ENCODE data around the gene SPATA31D3.
"Not testable (repeated sequence)": the region's sequence is repeated elsewhere in the genome, so short reads cannot be mapped to it uniquely, and the experiment has no call there.

The SPATA31D3 gene

GRCh38 chr9:81943393-81943792, at the start of gene SPATA31D3:
SPATA31D3 (plus strand) TSS chr9:81943500; CDS start chr9:81943586, 86 bp downstream.
- not testable (repeated sequence) for ATAC-seq, H3K27me3 Mint-ChIP-seq, H3K9me3 Mint-ChIP-seq, H3K27ac Mint-ChIP-seq, DNase-seq, H3K4me1 Mint-ChIP-seq, H3K4me3 Mint-ChIP-seq

- no peak for ATAC-seq
- Mint-ChIP-seq H3K4me3 (no peak overlapping the region), H3K4me1 (no peaks in the 10 kb centered on the region), H3K27me3 (no peaks in the 10 kb centered on the region), H3K27ac (no peak overlapping the region), H3K9me3 (peaks cover 0 to 12% of the 10 kb centered on the region in 2 donors)
- no peak for DNase-seq
Measured at GRCh38 chr9:81893929-81894328, 49.4 kb upstream of the SPATA31D3 start.

DNA sequence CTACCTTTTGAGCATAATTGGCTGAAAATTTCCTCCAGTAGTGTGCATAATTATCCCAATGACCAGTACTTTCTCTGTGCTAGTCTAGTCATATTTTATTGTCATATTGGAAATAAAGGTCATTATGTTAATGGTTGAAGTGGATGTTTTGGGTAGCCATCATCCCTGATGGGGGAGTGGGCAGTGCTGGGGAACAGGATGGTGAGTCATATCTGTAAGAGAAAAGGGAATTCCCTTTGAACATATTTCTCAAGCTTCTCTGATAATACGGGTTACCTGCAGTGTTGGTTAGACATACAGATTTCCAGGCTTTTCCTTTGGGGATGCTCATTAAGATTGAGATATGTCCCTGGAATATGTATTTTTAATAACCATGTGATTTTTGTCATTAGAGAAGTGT, 48.4 kb upstream of the SPATA31D3 start:
- no peaks in the 10 kb centered on the region for H3K27me3 Mint-ChIP-seq
- no peak for ATAC-seq
- peaks cover 0 to 12% of the 10 kb centered on the region in 2 donors for H3K9me3 Mint-ChIP-seq
- DNase-seq: no peak
- no peak overlapping the region for H3K27ac Mint-ChIP-seq
- no peak overlapping the region for H3K4me3 Mint-ChIP-seq
- H3K4me1 Mint-ChIP-seq: no peaks in the 10 kb centered on the region

GRCh38 chr9:81896070-81896469, 47.2 kb upstream of the SPATA31D3 start:
- Mint-ChIP-seq H3K27ac (no peak overlapping the region), H3K9me3 (peaks cover 0 to 12% of the 10 kb centered on the region in 2 donors), H3K4me3 (no peak overlapping the region), H3K27me3 (no peaks in the 10 kb centered on the region), H3K4me1 (no peaks in the 10 kb centered on the region)
- ATAC-seq (no peak), DNase-seq (no peak)

DNA sequence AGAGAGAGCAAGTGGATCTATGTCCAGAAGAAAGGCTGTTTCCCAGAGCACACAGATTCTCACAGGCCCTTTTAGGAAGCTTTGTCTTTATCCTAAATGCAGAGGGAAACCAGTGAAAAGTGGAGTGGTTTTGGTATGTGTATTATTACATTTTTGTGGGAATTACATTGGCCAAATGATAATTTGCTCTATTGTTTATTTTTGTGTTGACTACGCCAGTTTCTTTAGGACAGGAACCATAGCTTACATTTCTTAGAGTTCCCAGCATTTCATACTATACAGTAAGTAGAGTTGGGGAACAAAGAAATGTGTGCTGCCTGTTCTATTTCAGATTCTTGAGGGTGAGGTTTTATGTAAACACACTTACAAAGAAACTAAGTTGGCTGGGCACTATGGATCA, 44.4 kb upstream of the SPATA31D3 start:
- ATAC-seq: no peak
- Mint-ChIP-seq H3K4me1 (no peaks in the 10 kb centered on the region), H3K27me3 (no peaks in the 10 kb centered on the region), H3K4me3 (no peak overlapping the region), H3K27ac (no peak overlapping the region), H3K9me3 (peaks cover 0 to 12% of the 10 kb centered on the region in 2 donors)
- DNase-seq: no peak

DNA sequence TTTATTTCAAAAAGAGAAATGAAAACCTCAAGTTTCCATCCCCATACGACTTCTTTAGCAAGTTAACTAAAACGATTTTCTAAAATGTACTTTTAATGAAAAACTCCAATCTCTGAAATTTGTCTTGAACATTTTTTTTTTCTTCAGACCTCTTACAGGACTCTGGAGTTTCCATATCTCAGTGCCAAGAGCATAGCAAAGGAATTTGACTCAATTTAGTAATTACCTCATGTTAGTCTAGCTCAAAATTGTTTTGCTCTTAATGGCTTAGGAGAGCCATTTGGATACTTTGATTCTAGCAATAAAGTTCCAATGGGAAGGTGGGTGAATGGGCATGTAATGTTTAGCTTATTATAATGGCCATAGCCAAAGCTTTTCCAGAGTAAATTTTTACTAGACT, 41.1 kb upstream of the SPATA31D3 start:
- Mint-ChIP-seq H3K4me1 (no peaks in the 10 kb centered on the region), H3K9me3 (no peaks in the 10 kb centered on the region), H3K27me3 (no peaks in the 10 kb centered on the region), H3K27ac (no peak overlapping the region), H3K4me3 (no peak overlapping the region)
- DNase-seq: no peak
- no peak for ATAC-seq

GRCh38 chr9:81902626-81903025, 40.7 kb upstream of the SPATA31D3 start:
- Mint-ChIP-seq H3K4me1 (no peaks in the 10 kb centered on the region), H3K27me3 (no peaks in the 10 kb centered on the region), H3K4me3 (no peak overlapping the region), H3K9me3 (no peaks in the 10 kb centered on the region), H3K27ac (no peak overlapping the region)
- DNase-seq (no peak), ATAC-seq (no peak)

GRCh38 chr9:81906671-81907070, 36.6 kb upstream of the SPATA31D3 start:
- no peaks in the 10 kb centered on the region for H3K27me3 Mint-ChIP-seq
- no peaks in the 10 kb centered on the region for H3K4me1 Mint-ChIP-seq
- ATAC-seq (no peak), DNase-seq (no peak)
- H3K4me3 Mint-ChIP-seq: no peak overlapping the region
- no peak overlapping the region for H3K27ac Mint-ChIP-seq
- no peaks in the 10 kb centered on the region for H3K9me3 Mint-ChIP-seq

- no peak for ATAC-seq
- H3K27ac Mint-ChIP-seq: no peak overlapping the region
- H3K9me3 Mint-ChIP-seq: peaks cover 0 to 6% of the 10 kb centered on the region in 2 donors
Measured at GRCh38 chr9:81912135-81912534, 31.2 kb upstream of the SPATA31D3 start.

DNA sequence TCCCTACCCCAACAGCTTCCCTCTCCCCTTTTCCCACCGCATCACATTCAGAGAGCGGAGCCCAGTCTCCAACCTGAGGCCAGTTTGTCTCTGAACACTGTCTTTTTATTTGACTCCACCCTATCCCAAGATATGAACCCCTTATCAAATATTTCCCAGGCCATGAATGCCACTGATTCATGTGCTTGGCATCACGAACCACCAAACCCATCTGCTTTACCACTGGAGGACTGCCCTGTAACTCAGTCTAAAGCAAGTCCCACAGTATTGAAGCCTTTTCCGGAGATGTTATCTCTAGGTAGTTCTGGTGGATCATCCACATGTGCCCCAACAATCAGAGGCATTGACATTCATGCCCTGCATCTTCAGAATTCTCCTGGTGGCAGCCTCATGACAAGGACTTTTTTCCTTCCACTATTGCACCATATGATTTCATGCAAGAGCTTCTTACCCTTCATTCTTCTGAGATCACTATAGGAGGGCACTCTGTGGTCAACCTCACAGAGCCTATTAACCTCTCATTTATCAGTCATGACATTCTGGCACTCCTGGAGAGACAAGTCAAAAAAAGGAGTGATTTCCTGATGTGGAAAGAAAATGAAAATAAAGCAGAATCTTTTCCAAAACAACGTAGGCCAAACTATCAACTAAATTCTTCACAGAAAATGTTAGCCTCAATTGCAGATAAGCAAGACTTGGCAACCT, 27.3 kb upstream of the SPATA31D3 start:
- Mint-ChIP-seq H3K4me3 (no peak overlapping the region), H3K27me3 (peaks cover 8% of the 10 kb centered on the region), H3K27ac (no peak overlapping the region), H3K9me3 (peaks cover 0 to 6% of the 10 kb centered on the region in 2 donors), H3K4me1 (no peaks in the 10 kb centered on the region)
- DNase-seq (no peak), ATAC-seq (no peak)

More at GRCh38 chr9:81912135-81912534, 31.2 kb upstream of the SPATA31D3 start:
- Mint-ChIP-seq H3K4me3 (no peak overlapping the region), H3K4me1 (no peaks in the 10 kb centered on the region), H3K27me3 (peaks cover 8% of the 10 kb centered on the region)
- no peak for DNase-seq

GRCh38 chr9:81918507-81918906, 24.8 kb upstream of the SPATA31D3 start:
- not testable (repeated sequence) for H3K9me3 Mint-ChIP-seq, H3K27ac Mint-ChIP-seq, DNase-seq, H3K4me1 Mint-ChIP-seq, H3K4me3 Mint-ChIP-seq, H3K27me3 Mint-ChIP-seq, ATAC-seq

DNA sequence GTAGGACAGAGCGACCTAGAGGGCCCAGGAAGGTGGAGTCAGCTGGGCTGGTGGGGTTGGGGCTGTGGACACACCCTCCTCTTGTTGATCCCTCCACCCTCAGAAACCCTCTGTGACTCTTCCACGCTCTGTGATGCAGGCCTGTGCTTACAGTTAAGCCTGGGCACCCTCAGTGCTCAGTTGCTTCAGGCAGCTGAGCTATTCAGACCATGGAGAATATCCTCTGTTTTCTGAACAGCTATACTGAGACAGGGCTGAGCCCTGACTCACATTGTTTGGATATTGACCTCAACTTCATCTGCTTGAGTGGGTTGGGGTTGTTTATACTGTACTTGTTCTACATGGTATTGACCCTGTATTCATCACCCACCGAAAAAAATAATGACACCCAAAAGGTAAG, 15.0 kb upstream of the SPATA31D3 start, which contains the start of gene SPATA31D4:
Gene SPATA31D4 (plus strand): TSS at position 124 of the 400 bp plus-strand sequence. CDS start 86 bp downstream, at position 210.
- not testable (repeated sequence) for H3K4me3 Mint-ChIP-seq, H3K4me1 Mint-ChIP-seq, DNase-seq, ATAC-seq, H3K9me3 Mint-ChIP-seq, H3K27ac Mint-ChIP-seq, H3K27me3 Mint-ChIP-seq

DNA sequence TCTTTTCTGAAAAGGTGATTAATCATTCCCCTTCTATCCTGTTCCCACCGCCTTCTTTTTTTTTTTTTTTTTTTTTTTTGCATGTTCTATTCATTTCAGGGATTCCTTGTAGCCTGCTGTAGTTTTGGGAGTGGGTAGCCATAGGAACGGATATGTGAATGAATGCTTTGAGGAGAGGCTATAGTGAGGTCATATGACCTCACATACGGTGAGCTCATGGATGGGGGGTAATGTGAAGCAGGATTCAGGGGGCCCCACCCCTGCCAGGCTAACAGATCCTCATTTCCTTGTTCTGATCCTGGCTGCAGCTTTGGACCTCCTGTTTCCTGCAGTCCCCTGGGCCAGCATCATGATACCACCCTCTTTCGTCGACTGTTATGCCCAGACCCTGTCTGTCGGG, 13.2 kb upstream of the SPATA31D3 start:
- not testable (repeated sequence) for H3K4me1 Mint-ChIP-seq, DNase-seq, H3K27ac Mint-ChIP-seq, H3K4me3 Mint-ChIP-seq, H3K9me3 Mint-ChIP-seq, H3K27me3 Mint-ChIP-seq, ATAC-seq

DNA sequence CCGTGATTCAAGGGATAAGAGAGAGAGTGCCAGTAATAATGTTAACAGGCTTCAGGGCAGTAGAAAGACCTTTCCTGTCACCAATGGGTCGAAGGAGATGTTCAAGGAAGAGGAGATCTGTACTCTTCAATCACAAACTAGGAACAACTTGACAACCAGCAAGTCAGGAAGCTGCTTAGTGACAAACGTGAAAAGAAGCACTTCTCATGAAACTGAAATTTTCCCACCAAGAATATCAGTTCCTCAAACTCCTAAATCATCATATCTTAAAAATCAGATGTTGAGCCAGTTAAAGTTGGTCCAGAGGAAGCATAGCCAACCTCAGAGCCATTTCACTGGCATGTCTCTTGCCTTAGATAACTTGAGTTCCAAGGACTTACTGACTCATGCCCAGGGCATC, 9.8 kb upstream of the SPATA31D3 start:
- not testable (repeated sequence) for DNase-seq, ATAC-seq, H3K27me3 Mint-ChIP-seq, H3K4me1 Mint-ChIP-seq, H3K27ac Mint-ChIP-seq, H3K9me3 Mint-ChIP-seq, H3K4me3 Mint-ChIP-seq

DNA sequence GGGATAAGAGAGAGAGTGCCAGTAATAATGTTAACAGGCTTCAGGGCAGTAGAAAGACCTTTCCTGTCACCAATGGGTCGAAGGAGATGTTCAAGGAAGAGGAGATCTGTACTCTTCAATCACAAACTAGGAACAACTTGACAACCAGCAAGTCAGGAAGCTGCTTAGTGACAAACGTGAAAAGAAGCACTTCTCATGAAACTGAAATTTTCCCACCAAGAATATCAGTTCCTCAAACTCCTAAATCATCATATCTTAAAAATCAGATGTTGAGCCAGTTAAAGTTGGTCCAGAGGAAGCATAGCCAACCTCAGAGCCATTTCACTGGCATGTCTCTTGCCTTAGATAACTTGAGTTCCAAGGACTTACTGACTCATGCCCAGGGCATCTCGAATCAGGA, 5.3 kb downstream of the SPATA31D3 start:
- not testable (repeated sequence) for H3K27me3 Mint-ChIP-seq, H3K9me3 Mint-ChIP-seq, ATAC-seq, H3K4me1 Mint-ChIP-seq, H3K27ac Mint-ChIP-seq, H3K4me3 Mint-ChIP-seq, DNase-seq

DNA sequence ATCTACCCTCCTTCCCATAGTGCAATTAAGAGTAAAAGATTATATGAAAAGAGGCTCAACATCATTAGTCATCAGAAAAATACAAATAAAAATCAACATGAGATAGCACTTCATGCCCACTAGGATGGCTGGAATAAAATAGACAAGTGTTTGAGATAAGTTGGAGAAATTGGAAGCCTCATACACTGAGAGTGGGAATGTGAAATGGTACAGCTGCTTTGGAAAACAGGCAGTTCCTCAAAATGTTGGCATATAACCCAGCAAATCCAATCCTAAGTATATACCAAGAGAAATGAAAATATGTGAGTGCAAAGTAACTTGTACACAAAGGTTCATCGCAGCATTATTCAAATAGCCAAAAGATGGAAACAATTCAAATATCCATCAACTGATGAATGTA, 9.8 kb downstream of the SPATA31D3 start:
- ATAC-seq (no peak), DNase-seq (no peak)
- H3K27me3 Mint-ChIP-seq: no peaks in the 10 kb centered on the region
- H3K4me3 Mint-ChIP-seq: no peak overlapping the region
- H3K27ac Mint-ChIP-seq: no peak overlapping the region
- H3K4me1 Mint-ChIP-seq: no peaks in the 10 kb centered on the region
- peaks cover 23 to 43% of the 10 kb centered on the region in 2 donors for H3K9me3 Mint-ChIP-seq

DNA sequence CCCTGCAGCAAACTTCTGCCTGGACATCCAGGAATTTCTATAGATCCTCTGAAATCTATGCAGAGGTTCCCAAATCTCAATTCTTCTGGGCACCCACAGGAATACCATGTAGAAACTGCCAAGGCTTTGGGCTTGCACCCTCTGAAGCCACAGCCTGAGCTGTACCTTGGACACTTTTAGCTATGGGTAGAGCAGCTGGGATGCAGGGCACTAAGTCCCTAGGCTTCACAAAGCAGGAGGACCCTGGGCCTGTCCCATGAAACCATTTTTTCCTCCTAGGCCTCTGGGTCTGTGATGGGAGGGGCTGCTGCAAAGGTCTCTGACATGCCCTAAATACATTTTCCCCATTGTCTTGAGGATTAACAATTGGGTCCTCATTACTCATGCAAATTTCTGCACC, 12.3 kb downstream of the SPATA31D3 start:
- no peaks in the 10 kb centered on the region for H3K27me3 Mint-ChIP-seq
- DNase-seq: no peak
- no peaks in the 10 kb centered on the region for H3K4me1 Mint-ChIP-seq
- peaks cover 28 to 39% of the 10 kb centered on the region in 2 donors for H3K9me3 Mint-ChIP-seq
- no peak overlapping the region for H3K4me3 Mint-ChIP-seq
- no peak overlapping the region for H3K27ac Mint-ChIP-seq
- ATAC-seq: no peak
